Smooth muscle cell of the umbilical artery (primary cell): ENCODE results near the gene KLRC3. TPM values are rescaled to one million over a fixed set of nuclear protein-coding genes. Genes with fewer than 3 reads are reported as not detected.

ENCODE experiments used
- total RNA-seq: library from RNA; depleted of rRNA; stranded (reverse); fragments of >200 nt; gene quantifications from 2 replicates; pipeline ENCODE4 v1.2.3, GENCODE V29; 2014

KLRC3 gene
- not detected in 2 replicates for total RNA-seq

GRCh38 chr12:10420334-10420733, at the start of gene KLRC3:
Gene KLRC3, minus strand, starts transcription at chr12:10420595. Its CDS starts 45 bp downstream, at chr12:10420550.

GRCh38 chr12:10453156-10453555, 32.8 kb upstream of the KLRC3 start, which contains the start of gene KLRC1:
Gene KLRC1, minus strand, starts transcription at chr12:10453377. Its CDS starts 2,221 bp downstream, at chr12:10451156.

GRCh38 chr12:10435816-10436215, 15.4 kb upstream of the KLRC3 start, which contains the start of gene KLRC2:
Gene KLRC2, minus strand, starts transcription at chr12:10436010. Its CDS starts 24 bp downstream, at chr12:10435986.

GRCh38 chr12:10409392-10409791, 11.0 kb downstream of the KLRC3 start, which contains the start of gene KLRC4:
Gene KLRC4, minus strand, starts transcription at chr12:10409757. Its CDS starts 182 bp downstream, at chr12:10409575.

GRCh38 chr12:10389904-10390303, 30.5 kb downstream of the KLRC3 start, which contains the start of gene KLRK1:
Gene KLRK1, minus strand, starts transcription at chr12:10390041. Its CDS starts 1,231 bp downstream, at chr12:10388810.

Other genes starting within 250 kb of the KLRC3 start
- 0.23 and 5.0 TPM in 2 replicates for gene OLR1, start 248.5 kb downstream of the KLRC3 start, total RNA-seq
- under 0.01 TPM in 1 of 2 replicates, not detected in the other for gene TMEM52B, start 241.6 kb downstream of the KLRC3 start, total RNA-seq
- gene GABARAPL1, start 207.7 kb downstream of the KLRC3 start, total RNA-seq: 49.0 and 79.3 TPM in 2 replicates
- gene KLRD1, start 112.7 kb downstream of the KLRC3 start, total RNA-seq: 0.14 and 0.30 TPM in 2 replicates
- not detected in 2 replicates for gene KLRK1, start 30.6 kb downstream of the KLRC3 start, total RNA-seq
- gene KLRC4, start 10.8 kb downstream of the KLRC3 start, total RNA-seq: not detected in 2 replicates
- gene KLRC2, start 15.4 kb upstream of the KLRC3 start, total RNA-seq: not detected in 2 replicates
- not detected in 2 replicates for gene KLRC1, start 32.8 kb upstream of the KLRC3 start, total RNA-seq
- 0.59 and 0.69 TPM in 2 replicates for gene EIF2S3B, start 85.3 kb upstream of the KLRC3 start, total RNA-seq
- 21.4 and 22.7 TPM in 2 replicates for gene MAGOHB, start 193.0 kb upstream of the KLRC3 start, total RNA-seq